WTC11 (cell line): ENCODE measurements around the gene MAFB. TPM values are rescaled to one million over a fixed set of nuclear protein-coding genes. Genes with fewer than 3 reads are reported as not detected.

ENCODE experiments used
- ATAC-seq: fragments of 200-7000 bp; cut with Tn5 transposase; 2 replicates; pipeline ENCODE4 v1.10.0; 2021; ENCODE audit warnings: mild to moderate bottlenecking, moderate library complexity
- CTCF ChIA-PET: fragments of 300-600 bp; sonication (Branson Sonifier 250); formaldehyde crosslinking; loops from one replicate; lab custom pipeline; 2021; ENCODE audit warnings: antibody characterized with exemption; lab: Charles Lee
- POLR2A ChIA-PET: fragments of 350-600 bp; sonication (Branson Sonifier 250); formaldehyde crosslinking; loops from one replicate; lab custom pipeline; 2021; ENCODE audit warnings: antibody characterized with exemption; lab: Charles Lee
- DNase-seq: peaks from one replicate; pipeline ENCODE4 v3.0.0; 2021; ENCODE audit warnings: low spot score
- H3K27ac Mint-ChIP-seq: 2 replicates; pipeline ENCODE4 v1.8.0; 2021; ENCODE audit warnings: mixed read lengths
- H3K27me3 Mint-ChIP-seq: 2 replicates; pipeline ENCODE4 v1.8.0; 2021; ENCODE audit warnings: low read depth, mild to moderate bottlenecking, moderate library complexity, mixed read lengths
- H3K36me3 Mint-ChIP-seq: 2 replicates; pipeline ENCODE4 v1.8.0; 2021; ENCODE audit warnings: mixed read lengths
- H3K4me1 Mint-ChIP-seq: 2 replicates; pipeline ENCODE4 v1.8.0; 2022; ENCODE audit warnings: mixed read lengths
- H3K4me3 Mint-ChIP-seq: 2 replicates; pipeline ENCODE4 v1.8.0; 2021; ENCODE audit warnings: mild to moderate bottlenecking, moderate library complexity, mixed read lengths
- H3K9me3 Mint-ChIP-seq: 2 replicates; pipeline ENCODE4 v1.8.0; 2021; ENCODE audit warnings: mixed read lengths
- ATF1 ChIP-seq: sonication (generic); formaldehyde crosslinking; IDR thresholded peaks from 2 replicates; pipeline ENCODE4 v1.8.1; 2023; ENCODE audit warnings: mild to moderate bottlenecking, moderate library complexity, missing genetic modification reagents
- ATF2 ChIP-seq: sonication (generic); formaldehyde crosslinking; IDR thresholded peaks from 2 replicates; pipeline ENCODE4 v1.8.1; 2022; ENCODE audit warnings: low read depth, missing genetic modification reagents, borderline replicate concordance
- E2F1 ChIP-seq: sonication (generic); formaldehyde crosslinking; IDR thresholded peaks from 2 replicates; pipeline ENCODE4 v1.8.0; 2022; ENCODE audit warnings: mild to moderate bottlenecking, missing genetic modification reagents
- FOXJ3 ChIP-seq: sonication (generic); formaldehyde crosslinking; IDR thresholded peaks from 2 replicates; pipeline ENCODE4 v1.9.0; 2021; ENCODE audit warnings: missing genetic modification reagents, mild to moderate bottlenecking, borderline replicate concordance
- GRHL2 ChIP-seq: fragments of 250-450 bp; sonication (Bioruptor Pico); IDR thresholded peaks from 2 replicates; pipeline ENCODE4 v1.8.0; 2022; ENCODE audit warnings: mild to moderate bottlenecking, moderate library complexity; ENCODE audit not compliant: insufficient replicate concordance, severe bottlenecking
- GTF2I ChIP-seq: fragments of 250-450 bp; sonication (Bioruptor Pico); conservative IDR thresholded peaks from 2 replicates; pipeline ENCODE4 v1.4.0; 2021; ENCODE audit warnings: mild to moderate bottlenecking
- HMGA2 ChIP-seq: fragments of 250-450 bp; sonication (Bioruptor Pico); IDR thresholded peaks from 2 replicates; pipeline ENCODE4 v1.4.0; 2021; ENCODE audit warnings: mild to moderate bottlenecking, moderate library complexity
- HMGXB4 ChIP-seq: sonication (generic); formaldehyde crosslinking; IDR thresholded peaks from 2 replicates; pipeline ENCODE4 v1.8.1; 2023; ENCODE audit warnings: mild to moderate bottlenecking, moderate library complexity, missing genetic modification reagents
- JAZF1 ChIP-seq: fragments of 250-450 bp; sonication (Bioruptor Pico); IDR thresholded peaks from 2 replicates; pipeline ENCODE4 v1.9.0; 2021; ENCODE audit warnings: moderate library complexity, mild to moderate bottlenecking, inconsistent platforms
- JUN ChIP-seq: sonication (generic); formaldehyde crosslinking; IDR thresholded peaks from 2 replicates; pipeline ENCODE4 v1.8.0; 2023; ENCODE audit warnings: mild to moderate bottlenecking, missing genetic modification reagents
- KAT7 ChIP-seq: sonication (generic); formaldehyde crosslinking; IDR thresholded peaks from 2 replicates; pipeline ENCODE4 v1.8.1; 2023; ENCODE audit warnings: missing genetic modification reagents, mild to moderate bottlenecking, borderline replicate concordance
- MYBL2 ChIP-seq: sonication (generic); formaldehyde crosslinking; IDR thresholded peaks from 2 replicates; pipeline ENCODE4 v1.8.1; 2023; ENCODE audit warnings: mild to moderate bottlenecking, moderate library complexity, missing genetic modification reagents
- NFATC4 ChIP-seq: fragments of 250-450 bp; sonication (Bioruptor Pico); IDR thresholded peaks from 2 replicates; pipeline ENCODE4 v1.9.0; 2021; ENCODE audit warnings: mild to moderate bottlenecking
- NR3C1 ChIP-seq: sonication (generic); formaldehyde crosslinking; conservative IDR thresholded peaks from 2 replicates; pipeline ENCODE4 v1.8.1; 2023; ENCODE audit warnings: low read depth, mild to moderate bottlenecking, missing genetic modification reagents
- OVOL2 ChIP-seq: fragments of 250-450 bp; sonication (Bioruptor Pico); IDR thresholded peaks from 2 replicates; pipeline ENCODE4 v1.9.0; 2021; ENCODE audit warnings: mild to moderate bottlenecking, borderline replicate concordance
- PREB ChIP-seq: sonication (generic); formaldehyde crosslinking; IDR thresholded peaks from 2 replicates; pipeline ENCODE4 v1.8.1; 2022; ENCODE audit warnings: mild to moderate bottlenecking, missing genetic modification reagents, moderate library complexity, borderline replicate concordance
- PRRX2 ChIP-seq: fragments of 250-450 bp; sonication (Bioruptor Pico); IDR thresholded peaks from 2 replicates; pipeline ENCODE4 v1.8.0; 2021; ENCODE audit warnings: mild to moderate bottlenecking
- SP1 ChIP-seq: sonication (generic); formaldehyde crosslinking; conservative IDR thresholded peaks from 2 replicates; pipeline ENCODE4 v1.8.1; 2022; ENCODE audit warnings: missing genetic modification reagents
- TCF7 ChIP-seq: sonication (generic); formaldehyde crosslinking; IDR thresholded peaks from 2 replicates; pipeline ENCODE4 v1.8.0; 2022; ENCODE audit warnings: mild to moderate bottlenecking, low read depth, missing genetic modification reagents, moderate library complexity
- TP53 ChIP-seq: sonication (generic); formaldehyde crosslinking; IDR thresholded peaks from 2 replicates; pipeline ENCODE4 v1.8.1; 2023; ENCODE audit warnings: mild to moderate bottlenecking, missing genetic modification reagents
- USF1 ChIP-seq: sonication (generic); formaldehyde crosslinking; IDR thresholded peaks from 2 replicates; pipeline ENCODE4 v1.8.0; 2022; ENCODE audit warnings: mild to moderate bottlenecking, missing genetic modification reagents
- ZBTB21 ChIP-seq: sonication (generic); formaldehyde crosslinking; IDR thresholded peaks from 2 replicates; pipeline ENCODE4 v1.8.1; 2023; ENCODE audit warnings: mild to moderate bottlenecking, missing genetic modification reagents, borderline replicate concordance
- ZNF121 ChIP-seq: sonication (generic); formaldehyde crosslinking; IDR thresholded peaks from 2 replicates; pipeline ENCODE4 v1.8.0; 2023; ENCODE audit warnings: missing genetic modification reagents
- ZNF263 ChIP-seq: sonication (generic); formaldehyde crosslinking; IDR thresholded peaks from 2 replicates; pipeline ENCODE4 v1.8.1; 2022; ENCODE audit warnings: low read depth, mild to moderate bottlenecking, moderate library complexity, missing genetic modification reagents
- ZNF281 ChIP-seq: sonication (generic); formaldehyde crosslinking; IDR thresholded peaks from 2 replicates; pipeline ENCODE4 v1.8.0; 2023; ENCODE audit warnings: mild to moderate bottlenecking, missing genetic modification reagents
- ZNF416 ChIP-seq: fragments of 250-450 bp; sonication (Bioruptor Pico); IDR thresholded peaks from 2 replicates; pipeline ENCODE4 v1.9.0; 2021; ENCODE audit warnings: mild to moderate bottlenecking, inconsistent platforms
- ZNF425 ChIP-seq: fragments of 250-450 bp; sonication (Bioruptor Pico); conservative IDR thresholded peaks from 2 replicates; pipeline ENCODE4 v1.9.0; 2021; ENCODE audit warnings: mild to moderate bottlenecking
- total RNA-seq: library from RNA; stranded (reverse); gene quantifications from 3 replicates; pipeline ENCODE4 v1.2.3, GENCODE V29; 2021

MAFB gene
- total RNA-seq, 1 experiment from 2014 or later = 5.3 TPM

GRCh38 chr20:40715491-40715890, 26.5 kb upstream of the MAFB start:
- no peak overlapping the region for H3K4me3 Mint-ChIP-seq
- H3K27me3 Mint-ChIP-seq = no peaks in the 10 kb centered on the region
- no peaks in the 10 kb centered on the region for H3K9me3 Mint-ChIP-seq
- ChIA-PET POLR2A (no interaction called here), CTCF (interaction anchor here (1.2 to 3.9 kb wide), 3 partner anchors 9 to 26 kb away, joined by 3 to 13 read pairs (median 5); no protein-coding TSS in a partner anchor)
- no peak for TF ChIP-seq PREB
- TF ChIP-seq ZNF121 (CRISPR knock-in tag) = no peak
- TF ChIP-seq ZNF416 (CRISPR knock-in tag) = no peak
- TF ChIP-seq NR3C1 (CRISPR knock-in tag) = no peak
- TF ChIP-seq ZNF425 (CRISPR knock-in tag) = no peak
- TF ChIP-seq ZBTB21 (CRISPR knock-in tag) = no peak
- TF ChIP-seq ATF1 (CRISPR knock-in tag) = no peak
- no peak for TF ChIP-seq ZNF263 (CRISPR knock-in tag)
- no peak for TF ChIP-seq E2F1
- TF ChIP-seq FOXJ3 = no peak
- no peak for TF ChIP-seq TP53 (CRISPR knock-in tag)
- no peak for TF ChIP-seq ATF2 (CRISPR knock-in tag)
- TF ChIP-seq MYBL2 (CRISPR knock-in tag) = no peak
- no peak for TF ChIP-seq TCF7 (CRISPR knock-in tag)
- TF ChIP-seq JUN (CRISPR knock-in tag) = no peak
- no peak for TF ChIP-seq PRRX2 (CRISPR knock-in tag)
- TF ChIP-seq SP1 (CRISPR knock-in tag) = no peak
- ATAC-seq = no peak
- no peaks in the 10 kb centered on the region for H3K36me3 Mint-ChIP-seq
- DNase-seq = no peak
- peaks cover 6% of the 10 kb centered on the region; the same call in 1 of the 2 replicates for H3K4me1 Mint-ChIP-seq
- H3K27ac Mint-ChIP-seq = no peak overlapping the region

- Mint-ChIP-seq H3K27me3 (no peaks in the 10 kb centered on the region), H3K36me3 (no peaks in the 10 kb centered on the region)
- no peak for TF ChIP-seq KAT7 (CRISPR knock-in tag)
- TF ChIP-seq JAZF1 = no peak
- no peak for TF ChIP-seq NFATC4 (CRISPR knock-in tag)
- TF ChIP-seq OVOL2 (CRISPR knock-in tag) = no peak
- TF ChIP-seq HMGA2 = no peak
- no peak for TF ChIP-seq HMGXB4
- no peak for TF ChIP-seq GTF2I (CRISPR knock-in tag)
- TF ChIP-seq GRHL2 = no peak
- no peak for TF ChIP-seq PRRX2 (CRISPR knock-in tag)
- TF ChIP-seq USF1 (CRISPR knock-in tag) = no peak
- no peak for TF ChIP-seq ZNF281
These were observed 25.9 kb upstream of the MAFB start for GRCh38 chr20:40714916-40715315.

More at GRCh38 chr20:40714916-40715315, 25.9 kb upstream of the MAFB start:
- Mint-ChIP-seq H3K4me1 (peaks cover 4% of the 10 kb centered on the region; the same call in 1 of the 2 replicates), H3K9me3 (no peaks in the 10 kb centered on the region), H3K4me3 (no peak overlapping the region), H3K27ac (no peak overlapping the region)
- POLR2A ChIA-PET = no interaction called here
- DNase-seq (no peak), ATAC-seq (no peak)
- CTCF ChIA-PET = interaction anchor here (0.6 to 3.9 kb wide), 3 partner anchors 8 to 223 kb away, joined by 3 to 13 read pairs (median 5); no protein-coding TSS in a partner anchor
